B cell (primary cell): ENCODE data around the gene CACNB4. TPM values are rescaled to one million over a fixed set of nuclear protein-coding genes. Genes with fewer than 3 reads are reported as not detected.
"Not testable (repeated sequence)": the region's sequence is repeated elsewhere in the genome, so short reads cannot be mapped to it uniquely, and the experiment has no call there.

ENCODE experiments used
- ATAC-seq: fragments of 200-7000 bp; cut with Tn5 transposase; one replicate; pipeline ENCODE4 v1.10.0; 2021; ENCODE audit warnings: low read depth, mild to moderate bottlenecking, moderate number of reproducible peaks, moderate library complexity
- CTCF ChIA-PET: fragments of 350-600 bp; sonication (Branson Sonifier 250); formaldehyde crosslinking; loops from one replicate; lab custom pipeline; 2021; ENCODE audit warnings: antibody characterized with exemption, inconsistent platforms; lab: Charles Lee
- POLR2A ChIA-PET: fragments of 350-600 bp; sonication (Branson Sonifier 250); formaldehyde crosslinking; loops from one replicate; lab custom pipeline; 2021; ENCODE audit warnings: antibody characterized with exemption; lab: Charles Lee
- DNase-seq: peaks from one replicate; pipeline ENCODE4 v3.0.0; 2013
- H2AFZ ChIP-seq: 2 replicates; pipeline ENCODE4 v1.6.1; 2012; ENCODE audit warnings: mild to moderate bottlenecking, low read depth, low read length; ENCODE audit not compliant: insufficient read depth, poor library complexity, severe bottlenecking
- H3K27ac ChIP-seq, 2 donors: 1 replicate in 1 of 2; 2 replicates in 1 of 2; pipeline ENCODE4 v1.5.1; 2012 to 2013; ENCODE audit warnings: low read length in 2 of 2, mild to moderate bottlenecking in 2 of 2, moderate library complexity in 1 of 2
- H3K27me3 ChIP-seq, 4 experiments: fragments of 200-600 bp in 1 of 4; sonication (generic) in 1 of 4; replicated peaks in 1 of 4; 1 replicate in 2 of 4; 2 replicates in 2 of 4; pipeline versions ENCODE4 v1.6.1 to v1.7.0; 2013 to 2016; ENCODE audit warnings: low read length in 3 of 4, mild to moderate bottlenecking in 2 of 4, mixed read lengths in 1 of 4, moderate library complexity in 1 of 4; ENCODE audit not compliant: insufficient read depth in 4 of 4, control insufficient read depth in 3 of 4; ENCODE audit errors: control extremely low read depth in 1 of 4
- H3K36me3 ChIP-seq, 2 experiments: replicated peaks in 1 of 2; 1 replicate in 1 of 2; 2 replicates in 1 of 2; pipeline versions ENCODE4 v1.6.1 to v1.7.1; 2013; ENCODE audit warnings: low read length in 1 of 2; ENCODE audit not compliant: insufficient read depth in 2 of 2, control insufficient read depth in 1 of 2; ENCODE audit errors: control extremely low read depth in 1 of 2, extremely low read depth in 1 of 2
- H3K4me1 ChIP-seq, 2 donors: fragments of 200-600 bp in 1 of 2; sonication (generic) in 1 of 2; 1 replicate in 1 of 2; 2 replicates in 1 of 2; pipeline versions ENCODE4 v1.5.1 to v1.6.1; 2013 to 2017; ENCODE audit warnings: low read length in 2 of 2; ENCODE audit not compliant: control insufficient read depth in 2 of 2, insufficient read depth in 2 of 2
- H3K4me2 ChIP-seq: replicated peaks from 2 replicates; pipeline ENCODE3; 2012; ENCODE audit warnings: mild to moderate bottlenecking, low read depth, low read length; ENCODE audit not compliant: poor library complexity, severe bottlenecking
- H3K4me3 ChIP-seq, 5 experiments: fragments of 200-600 bp in 1 of 5; sonication (generic) in 1 of 5; 1 replicate in 3 of 5; 2 replicates in 2 of 5; pipeline versions ENCODE4 v1.5.1 to v1.7.0; 2011 to 2016; ENCODE audit warnings: low read length in 4 of 5, mild to moderate bottlenecking in 4 of 5, low read depth in 2 of 5, control low read depth in 1 of 5, moderate library complexity in 1 of 5; ENCODE audit not compliant: insufficient read depth in 1 of 5; ENCODE audit errors: control extremely low read depth in 1 of 5, extremely low read depth in 1 of 5
- H3K79me2 ChIP-seq: fragments of 200-600 bp; sonication (generic); one replicate; pipeline ENCODE4 v1.6.0; 2016; ENCODE audit warnings: low read length; ENCODE audit not compliant: control insufficient read depth, insufficient read depth
- H3K9ac ChIP-seq: fragments of 200-600 bp; sonication (generic); 2 replicates; pipeline ENCODE4 v1.6.1; 2017; ENCODE audit warnings: mild to moderate bottlenecking, low read length, moderate library complexity
- H3K9me3 ChIP-seq, 3 donors: one replicate each; pipeline versions ENCODE4 v1.6.1 to v1.7.1; 2013; ENCODE audit warnings: low read length in 2 of 3; ENCODE audit not compliant: control insufficient read depth in 2 of 3, insufficient read depth in 1 of 3; ENCODE audit errors: control extremely low read depth in 1 of 3
- H4K20me1 ChIP-seq: 2 replicates; pipeline ENCODE4 v1.6.0; 2012; ENCODE audit warnings: mild to moderate bottlenecking, low read length; ENCODE audit not compliant: insufficient read depth, control insufficient read depth, poor library complexity, severe bottlenecking
- H3K27ac Mint-ChIP-seq: one replicate; pipeline ENCODE4 v1.8.0; 2021; ENCODE audit warnings: mixed read lengths
- H3K27me3 Mint-ChIP-seq: one replicate; pipeline ENCODE4 v1.8.0; 2021; ENCODE audit warnings: mixed read lengths
- H3K4me1 Mint-ChIP-seq: one replicate; pipeline ENCODE4 v1.8.0; 2021; ENCODE audit warnings: mixed read lengths
- H3K4me3 Mint-ChIP-seq: one replicate; pipeline ENCODE4 v1.8.0; 2021; ENCODE audit warnings: mixed read lengths
- H3K9me3 Mint-ChIP-seq: one replicate; pipeline ENCODE4 v1.8.0; 2022; ENCODE audit warnings: mixed read lengths; ENCODE audit not compliant: insufficient read depth
- CTCF ChIP-seq: fragments of 200-600 bp; IDR thresholded peaks from one replicate; pipeline ENCODE4 v1.8.0; 2022; ENCODE audit warnings: antibody characterized with exemption, mild to moderate bottlenecking
- EZH2 ChIP-seq: IDR thresholded peaks from 2 replicates; pipeline ENCODE4 v1.6.1; 2012; ENCODE audit warnings: borderline replicate concordance, low read depth, mild to moderate bottlenecking, moderate library complexity, low read length; ENCODE audit not compliant: insufficient read depth, poor library complexity, severe bottlenecking
- WGBS: methylation state at CpG from one replicate; pipeline ENCODE4 v1.1.5; 2013; ENCODE audit warnings: missing lambda C conversion rate; ENCODE audit not compliant: insufficient coverage; 5-methylcytosine and 5-hydroxymethylcytosine counted together
- intact Hi-C: fragments of 100-400 bp; cut with micrococcal nuclease; formaldehyde crosslinking; loops from one replicate; pipeline ENCODE4 v1.10.0; 2022
- polyA plus RNA-seq: library from polyadenylated mRNA; depleted of rRNA; stranded (reverse); fragments of >200 nt; gene quantifications from 2 replicates; pipeline ENCODE4 v1.2.3, GENCODE V29; 2012
- total RNA-seq, 2 donors: library from RNA; stranded (reverse); fragments of 120-200 nt in 1 of 2; gene quantifications; 1 replicate in 1 of 2; 2 replicates in 1 of 2; pipeline versions ENCODE4 v1.2.3 to v1.2.4, GENCODE V29; 2013 to 2022

CACNB4 gene
- total and polyA plus RNA-seq, 2 donors (not counting 1 experiment from before 2014, with no cell fraction given) = 0.12 to 1.4 TPM

DNA sequence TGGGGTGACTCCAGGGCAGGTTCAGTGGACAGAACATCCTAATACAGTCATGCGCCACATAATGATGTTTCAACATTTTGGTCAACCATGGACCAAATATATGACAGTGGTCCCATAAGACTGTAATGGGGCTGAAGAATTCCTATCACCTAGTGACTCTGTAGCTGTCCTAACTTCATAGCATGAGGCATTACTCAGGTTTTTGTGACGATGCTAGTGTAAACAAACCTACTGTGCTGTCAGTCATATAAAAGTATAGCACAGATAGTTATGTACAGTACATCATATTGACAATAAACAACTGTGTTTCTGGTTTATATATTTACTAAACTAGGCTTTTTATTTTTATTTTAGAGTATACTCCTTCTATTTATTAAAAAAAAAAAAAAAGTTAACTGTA, 87.1 kb downstream of the CACNB4 start:
- DNase-seq = no peak
- Histone ChIP-seq H3K79me2 (no peaks in the 10 kb centered on the region), H3K36me3 (no peaks in the 10 kb centered on the region), H3K9me3 (no peaks in the 10 kb centered on the region), H2AFZ (no peak overlapping the region), H3K4me1 (no peaks in the 10 kb centered on the region), H4K20me1 (no peaks in the 10 kb centered on the region), H3K4me2 (no peak overlapping the region), H3K9ac (no peak overlapping the region), H3K27ac (no peak overlapping the region), H3K4me3 (no peak overlapping the region), H3K27me3 (peaks cover 0 to 7% (median 0%) of the 10 kb centered on the region in 4 experiments)
- Mint-ChIP-seq H3K4me3 (no peak overlapping the region), H3K27me3 (peaks cover 22% of the 10 kb centered on the region), H3K4me1 (no peaks in the 10 kb centered on the region), H3K9me3 (no peaks in the 10 kb centered on the region), H3K27ac (no peak overlapping the region)
- no peak for ATAC-seq
- WGBS = no CpG with 5 or more reads among the region's 2 CpGs
- TF ChIP-seq EZH2 (no peak), CTCF (no peak)
- intact Hi-C loops = no loop called here
- ChIA-PET POLR2A (interaction anchor here (0.7 kb wide), 1 partner anchor 598 kb away, joined by 5 read pairs; no protein-coding TSS in a partner anchor), CTCF (interaction anchor here (9.3 kb wide), 1 partner anchor 14 kb away, joined by 60 read pairs; no protein-coding TSS in a partner anchor)

GRCh38 chr2:152005607-152006006, 93.2 kb downstream of the CACNB4 start:
- no peak overlapping the region for H3K4me3 Mint-ChIP-seq
- Histone ChIP-seq H3K79me2 (no peaks in the 10 kb centered on the region), H3K27me3 (peaks cover 0 to 4% (median 0%) of the 10 kb centered on the region in 4 experiments), H3K9ac (no peak overlapping the region), H3K4me1 (peaks cover 4 to 10% of the 10 kb centered on the region in 2 donors), H3K36me3 (no peaks in the 10 kb centered on the region), H4K20me1 (no peaks in the 10 kb centered on the region), H3K4me3 (no peak overlapping the region), H3K9me3 (no peaks in the 10 kb centered on the region), H3K4me2 (no peak overlapping the region), H2AFZ (no peak overlapping the region), H3K27ac (no peak overlapping the region)
- H3K9me3 Mint-ChIP-seq = no peaks in the 10 kb centered on the region
- intact Hi-C loops = no loop called here
- peaks cover 6% of the 10 kb centered on the region for H3K4me1 Mint-ChIP-seq
- 100% methylated on average over 1 of the region's 4 CpGs for WGBS
- CTCF ChIA-PET = no interaction called here
- no peak for DNase-seq
- peaks cover 8% of the 10 kb centered on the region for H3K27me3 Mint-ChIP-seq
- no peak for ATAC-seq
- POLR2A ChIA-PET = no interaction called here
- TF ChIP-seq CTCF (no peak), EZH2 (no peak)
- H3K27ac Mint-ChIP-seq = no peak overlapping the region

- CTCF ChIA-PET = interaction anchor here (0.9 to 3.1 kb wide), 4 partner anchors 10 to 312 kb away, joined by 4 to 16 read pairs (median 6); no protein-coding TSS in a partner anchor
- ATAC-seq, H3K27ac Mint-ChIP-seq, H3K9me3 ChIP-seq, H3K9ac ChIP-seq, H3K4me3 Mint-ChIP-seq, H2AFZ ChIP-seq, POLR2A ChIA-PET, H3K4me1 Mint-ChIP-seq, H3K36me3 ChIP-seq, H3K27ac ChIP-seq, H3K79me2 ChIP-seq, H3K4me3 ChIP-seq, H3K27me3 Mint-ChIP-seq, H4K20me1 ChIP-seq, H3K9me3 Mint-ChIP-seq, H3K27me3 ChIP-seq, DNase-seq, H3K4me2 ChIP-seq: not testable (repeated sequence)
- WGBS = 100% methylated on average over 1 of the region's 5 CpGs
- peaks cover 4 to 10% of the 10 kb centered on the region in 2 donors for H3K4me1 ChIP-seq
- intact Hi-C loops = loop anchor here (5.0 kb wide), 2 partner anchors 191 to 311 kb away; no protein-coding TSS in a partner anchor
Observed at GRCh38 chr2:152003283-152003682, 95.6 kb downstream of the CACNB4 start.
